GM12878 (cell line): ENCODE measurements around the gene UBE2L5.

Source experiments
- ATF2 ChIP-seq: IDR thresholded peaks from 2 replicates; pipeline ENCODE4 v1.6.1; 2012; ENCODE audit warnings: low read length, inconsistent platforms
- CREB1 ChIP-seq: IDR thresholded peaks from 2 replicates; pipeline ENCODE4 v1.6.1; 2012; ENCODE audit warnings: low read depth, mild to moderate bottlenecking, inconsistent platforms
- EP300 ChIP-seq, 2 experiments: fragments of 150-350 bp in 1 of 2; IDR thresholded peaks; 2 replicates each; pipeline ENCODE4 v1.6.1; 2011 to 2012; ENCODE audit warnings: low read depth in 2 of 2, low read length in 2 of 2, borderline replicate concordance in 1 of 2, improper control_type of control experiment in 1 of 2, inconsistent platforms in 1 of 2; ENCODE audit not compliant: control insufficient read depth in 1 of 2
- EZH2 ChIP-seq: IDR thresholded peaks from 2 replicates; pipeline ENCODE4 v1.6.1; 2012; ENCODE audit warnings: low read depth, mild to moderate bottlenecking, control low read depth, inconsistent platforms, low read length, borderline replicate concordance; ENCODE audit not compliant: control insufficient read depth
- FOS ChIP-seq: IDR thresholded peaks from 3 replicates; pipeline ENCODE4 v1.6.1; 2011; ENCODE audit warnings: borderline replicate concordance; ENCODE audit not compliant: insufficient read length; ENCODE audit errors: extremely low read depth
- MLLT1 ChIP-seq: fragments of 450-650 bp; IDR thresholded peaks from 2 replicates; pipeline ENCODE4 v1.6.1; 2016; ENCODE audit warnings: mild to moderate bottlenecking
- NFIC ChIP-seq: IDR thresholded peaks from 2 replicates; pipeline ENCODE4 v1.6.1; 2012; ENCODE audit warnings: low read depth, mild to moderate bottlenecking, inconsistent platforms, low read length, moderate library complexity
- POLR2AphosphoS5 ChIP-seq: IDR thresholded peaks from 2 replicates; pipeline ENCODE4 v1.6.1; 2011; ENCODE audit warnings: mild to moderate bottlenecking, low read length, inconsistent platforms
- RBBP5 ChIP-seq: fragments of 200-600 bp; sonication (generic); conservative IDR thresholded peaks from 2 replicates; pipeline ENCODE4 v1.6.1; 2016
- RELA ChIP-seq: fragments of 450-650 bp; IDR thresholded peaks from 2 replicates; pipeline ENCODE4 v1.8.0; 2014; ENCODE audit warnings: borderline replicate concordance; ENCODE audit not compliant: partially characterized antibody
- USF1 ChIP-seq: IDR thresholded peaks from 2 replicates; pipeline ENCODE4 v1.6.1; 2011; ENCODE audit warnings: borderline replicate concordance, low read depth, mild to moderate bottlenecking, moderate library complexity, mixed read lengths, low read length; ENCODE audit not compliant: insufficient read depth; ENCODE audit errors: extremely low read length
- ZNF217 ChIP-seq: fragments of 450-650 bp; IDR thresholded peaks from 2 replicates; pipeline ENCODE4 v1.6.1; 2017; ENCODE audit warnings: antibody characterized with exemption, mild to moderate bottlenecking
- TF ChIP-seq, protein P1 (sequence below): fragments of 450-650 bp; IDR thresholded peaks from 2 replicates; pipeline ENCODE4 v1.6.1; 2017; ENCODE audit warnings: mild to moderate bottlenecking
- TF ChIP-seq, protein P2 (sequence below), 3 experiments: IDR thresholded peaks in 2 of 3; conservative IDR thresholded peaks in 1 of 3; 2 replicates each; pipeline ENCODE4 v1.5.1; 2011; ENCODE audit warnings: low read depth in 3 of 3, low read length in 3 of 3, mild to moderate bottlenecking in 3 of 3, control low read depth in 2 of 3, moderate library complexity in 2 of 3, inconsistent platforms in 1 of 3, mixed read lengths in 1 of 3; ENCODE audit not compliant: control insufficient read depth in 2 of 3, insufficient read depth in 1 of 3; ENCODE audit errors: extremely low read depth in 1 of 3

GRCh38 chr13:30477346-30478195 lies 55.3 kb downstream of the UBE2L5 start:
- TF ChIP-seq, protein P1, sequence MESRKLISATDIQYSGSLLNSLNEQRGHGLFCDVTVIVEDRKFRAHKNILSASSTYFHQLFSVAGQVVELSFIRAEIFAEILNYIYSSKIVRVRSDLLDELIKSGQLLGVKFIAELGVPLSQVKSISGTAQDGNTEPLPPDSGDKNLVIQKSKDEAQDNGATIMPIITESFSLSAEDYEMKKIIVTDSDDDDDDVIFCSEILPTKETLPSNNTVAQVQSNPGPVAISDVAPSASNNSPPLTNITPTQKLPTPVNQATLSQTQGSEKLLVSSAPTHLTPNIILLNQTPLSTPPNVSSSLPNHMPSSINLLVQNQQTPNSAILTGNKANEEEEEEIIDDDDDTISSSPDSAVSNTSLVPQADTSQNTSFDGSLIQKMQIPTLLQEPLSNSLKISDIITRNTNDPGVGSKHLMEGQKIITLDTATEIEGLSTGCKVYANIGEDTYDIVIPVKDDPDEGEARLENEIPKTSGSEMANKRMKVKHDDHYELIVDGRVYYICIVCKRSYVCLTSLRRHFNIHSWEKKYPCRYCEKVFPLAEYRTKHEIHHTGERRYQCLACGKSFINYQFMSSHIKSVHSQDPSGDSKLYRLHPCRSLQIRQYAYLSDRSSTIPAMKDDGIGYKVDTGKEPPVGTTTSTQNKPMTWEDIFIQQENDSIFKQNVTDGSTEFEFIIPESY: no peak
- TF ChIP-seq CREB1 (no peak), POLR2AphosphoS5 (no peak), NFIC (peak; percentile 39; the same call in 1 of the 2 replicates), MLLT1 (no peak), FOS (no peak), EZH2 (no peak), EP300 (IDR thresholded peaks at IDR 0.05; ENCODE audit: borderline replicate concordance in 1 of 2, control insufficient read depth in 1 of 2, low read depth in 2 of 2, low read length in 2 of 2) (peak in 1 of 2 experiments; percentile 68; a peak in 1 of 4 replicates), USF1 (no peak), ATF2 (0 out of 2 replicates have a peak, but pooled peaks have one; percentile 46), ZNF217 (no peak), RBBP5 (no peak), RELA (no peak)
- TF ChIP-seq, protein P2, sequence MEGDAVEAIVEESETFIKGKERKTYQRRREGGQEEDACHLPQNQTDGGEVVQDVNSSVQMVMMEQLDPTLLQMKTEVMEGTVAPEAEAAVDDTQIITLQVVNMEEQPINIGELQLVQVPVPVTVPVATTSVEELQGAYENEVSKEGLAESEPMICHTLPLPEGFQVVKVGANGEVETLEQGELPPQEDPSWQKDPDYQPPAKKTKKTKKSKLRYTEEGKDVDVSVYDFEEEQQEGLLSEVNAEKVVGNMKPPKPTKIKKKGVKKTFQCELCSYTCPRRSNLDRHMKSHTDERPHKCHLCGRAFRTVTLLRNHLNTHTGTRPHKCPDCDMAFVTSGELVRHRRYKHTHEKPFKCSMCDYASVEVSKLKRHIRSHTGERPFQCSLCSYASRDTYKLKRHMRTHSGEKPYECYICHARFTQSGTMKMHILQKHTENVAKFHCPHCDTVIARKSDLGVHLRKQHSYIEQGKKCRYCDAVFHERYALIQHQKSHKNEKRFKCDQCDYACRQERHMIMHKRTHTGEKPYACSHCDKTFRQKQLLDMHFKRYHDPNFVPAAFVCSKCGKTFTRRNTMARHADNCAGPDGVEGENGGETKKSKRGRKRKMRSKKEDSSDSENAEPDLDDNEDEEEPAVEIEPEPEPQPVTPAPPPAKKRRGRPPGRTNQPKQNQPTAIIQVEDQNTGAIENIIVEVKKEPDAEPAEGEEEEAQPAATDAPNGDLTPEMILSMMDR (IDR thresholded peaks at IDR 0.05 in 2 of 3, conservative IDR thresholded peaks at IDR 0.05 in 1 of 3; ENCODE audit: control insufficient read depth in 2 of 3, extremely low read depth in 1 of 3, insufficient read depth in 1 of 3, low read depth in 3 of 3, low read length in 3 of 3): no peak
